Stimulated activated CD8-positive, alpha-beta memory T cell treated with anti-CD3 and anti-CD28 coated beads, Interleukin-4, amount 100 ng/mL, for 4 hours (primary cell): ENCODE results near the gene NFU1.
"Not testable (repeated sequence)": the region's sequence is repeated elsewhere in the genome, so short reads cannot be mapped to it uniquely, and the experiment has no call there.

Experiments used
- DNase-seq, 2 donors: peaks; one replicate each; pipeline ENCODE4 v3.0.0-alpha.2; 2020; ENCODE audit warnings: low read depth in 2 of 2, low spot score in 1 of 2

The NFU1 gene

GRCh38 chr2:69387770-69388481, 49.3 kb downstream of the NFU1 start:
- no peak for DNase-seq

GRCh38 chr2:69386789-69387734, 50.2 kb downstream of the NFU1 start, which contains the start of gene GFPT1:
Gene GFPT1, minus strand, starts transcription at chr2:69387227. Its CDS starts 156 bp downstream, at chr2:69387071.
- DNase-seq, result peak; percentile 72 to 80

- DNase-seq, result no peak
Observed at GRCh38 chr2:69386360-69386759, 50.9 kb downstream of the NFU1 start.

- no peak for DNase-seq
Observed at GRCh38 chr2:69385443-69386151, 51.6 kb downstream of the NFU1 start.

GRCh38 chr2:69384618-69385081, 52.6 kb downstream of the NFU1 start:
- no peak for DNase-seq

GRCh38 chr2:69383176-69383812, 53.9 kb downstream of the NFU1 start:
- DNase-seq, result no peak

- DNase-seq, result no peak
Observed at GRCh38 chr2:69382547-69382946, 54.7 kb downstream of the NFU1 start.

- DNase-seq, result no peak
Observed at GRCh38 chr2:69381337-69381737, 55.9 kb downstream of the NFU1 start.

GRCh38 chr2:69380072-69380917, 56.9 kb downstream of the NFU1 start:
- DNase-seq, result no peak

- DNase-seq, result no peak
Observed at GRCh38 chr2:69376403-69376802, 60.8 kb downstream of the NFU1 start.

- DNase-seq, result no peak
Observed at GRCh38 chr2:69375494-69376353, 61.5 kb downstream of the NFU1 start.

- DNase-seq, result no peak
Observed at GRCh38 chr2:69372767-69373166, 64.5 kb downstream of the NFU1 start.

GRCh38 chr2:69369802-69370201, 67.4 kb downstream of the NFU1 start:
- no peak for DNase-seq

GRCh38 chr2:69368588-69368987, 68.6 kb downstream of the NFU1 start:
- no peak for DNase-seq

GRCh38 chr2:69359371-69359770, 77.9 kb downstream of the NFU1 start:
- DNase-seq, result no peak

- DNase-seq, result no peak
Observed at GRCh38 chr2:69358914-69359313, 78.3 kb downstream of the NFU1 start.

GRCh38 chr2:69356471-69356870, 80.8 kb downstream of the NFU1 start:
- no peak for DNase-seq

GRCh38 chr2:69354976-69355375, 82.3 kb downstream of the NFU1 start:
- DNase-seq, result not testable (repeated sequence)

- DNase-seq, result no peak
Observed at GRCh38 chr2:69353360-69353759, 83.9 kb downstream of the NFU1 start.
